SJSA1 (cell line): ENCODE data around the gene KRTAP10-3. TPM values are rescaled to one million over a fixed set of nuclear protein-coding genes. Genes with fewer than 3 reads are reported as not detected.

ENCODE experiments used
- DNase-seq, 2 experiments: peaks; one replicate each; pipeline ENCODE4 v3.0.0-alpha.2; 2015 to 2020; ENCODE audit warnings: low spot score in 2 of 2, low read depth in 1 of 2
- H3K27ac ChIP-seq: fragments of 250-450 bp; sonication (Bioruptor Pico); 2 replicates; pipeline ENCODE4 v1.5.1; 2020; ENCODE audit warnings: mild to moderate bottlenecking, moderate library complexity
- H3K27me3 ChIP-seq: fragments of 250-450 bp; sonication (Bioruptor Pico); replicated peaks from 2 replicates; pipeline ENCODE4 v1.5.1; 2020; ENCODE audit warnings: mild to moderate bottlenecking, moderate library complexity
- H3K36me3 ChIP-seq: fragments of 250-450 bp; sonication (Bioruptor Pico); 2 replicates; pipeline ENCODE4 v1.5.1; 2020; ENCODE audit warnings: mild to moderate bottlenecking
- H3K4me1 ChIP-seq: fragments of 250-450 bp; sonication (Bioruptor Pico); replicated peaks from 2 replicates; pipeline ENCODE4 v1.6.1; 2021; ENCODE audit warnings: mild to moderate bottlenecking
- H3K4me3 ChIP-seq: fragments of 250-450 bp; sonication (Bioruptor Pico); 2 replicates; pipeline ENCODE4 v1.5.1; 2020; ENCODE audit warnings: mild to moderate bottlenecking
- H3K9me3 ChIP-seq: fragments of 250-450 bp; sonication (Bioruptor Pico); replicated peaks from 2 replicates; pipeline ENCODE4 v1.5.1; 2020; ENCODE audit warnings: mild to moderate bottlenecking
- total RNA-seq: library from RNA; depleted of rRNA; stranded (reverse); fragments of >200 nt; shearing (Covaris generic); gene quantifications from 2 replicates; pipeline ENCODE4 v1.2.3, GENCODE V29; 2014; rRNA removed

The KRTAP10-3 gene
- total RNA-seq, 1 experiment from 2014 or later = not detected

GRCh38 chr21:44512496-44513388, 45.9 kb downstream of the KRTAP10-3 start:
- no peak for DNase-seq
- Histone ChIP-seq H3K36me3 (no peaks in the 10 kb centered on the region), H3K4me3 (no peak overlapping the region), H3K4me1 (no peaks in the 10 kb centered on the region), H3K9me3 (no peaks in the 10 kb centered on the region), H3K27me3 (no peaks in the 10 kb centered on the region; the same call in 1 of the 2 replicates), H3K27ac (no peak overlapping the region)

GRCh38 chr21:44511938-44512275, 46.7 kb downstream of the KRTAP10-3 start:
- Histone ChIP-seq H3K27me3 (no peaks in the 10 kb centered on the region; the same call in 1 of the 2 replicates), H3K27ac (no peak overlapping the region), H3K9me3 (no peaks in the 10 kb centered on the region), H3K4me3 (no peak overlapping the region), H3K36me3 (no peaks in the 10 kb centered on the region), H3K4me1 (no peaks in the 10 kb centered on the region)
- no peak for DNase-seq

GRCh38 chr21:44511219-44511937, 47.2 kb downstream of the KRTAP10-3 start:
- Histone ChIP-seq H3K27me3 (no peaks in the 10 kb centered on the region; the same call in 1 of the 2 replicates), H3K27ac (no peak overlapping the region), H3K4me1 (no peaks in the 10 kb centered on the region), H3K36me3 (no peaks in the 10 kb centered on the region), H3K9me3 (no peaks in the 10 kb centered on the region), H3K4me3 (no peak overlapping the region)
- no peak for DNase-seq

- Histone ChIP-seq H3K4me1 (no peaks in the 10 kb centered on the region), H3K27ac (no peak overlapping the region), H3K9me3 (no peaks in the 10 kb centered on the region), H3K27me3 (no peaks in the 10 kb centered on the region; the same call in 1 of the 2 replicates), H3K36me3 (no peaks in the 10 kb centered on the region), H3K4me3 (no peak overlapping the region)
- DNase-seq = peak in 1 of 2 experiments; percentile 23
Observed at GRCh38 chr21:44510508-44511218, 47.9 kb downstream of the KRTAP10-3 start.

- no peaks in the 10 kb centered on the region for H3K4me1 ChIP-seq
- H3K27me3 ChIP-seq = no peaks in the 10 kb centered on the region; the same call in 1 of the 2 replicates
- H3K27ac ChIP-seq = no peak overlapping the region
- H3K9me3 ChIP-seq = no peaks in the 10 kb centered on the region
- no peak overlapping the region for H3K4me3 ChIP-seq
- DNase-seq = no peak
- no peaks in the 10 kb centered on the region for H3K36me3 ChIP-seq
Observed at GRCh38 chr21:44510109-44510507, 48.5 kb downstream of the KRTAP10-3 start.

GRCh38 chr21:44509539-44509938, 49.1 kb downstream of the KRTAP10-3 start:
- no peaks in the 10 kb centered on the region for H3K9me3 ChIP-seq
- no peaks in the 10 kb centered on the region; the same call in 1 of the 2 replicates for H3K27me3 ChIP-seq
- no peak overlapping the region for H3K27ac ChIP-seq
- H3K36me3 ChIP-seq = no peaks in the 10 kb centered on the region
- no peak for DNase-seq
- no peak overlapping the region for H3K4me3 ChIP-seq
- no peaks in the 10 kb centered on the region for H3K4me1 ChIP-seq

GRCh38 chr21:44508711-44509445, 49.7 kb downstream of the KRTAP10-3 start:
- Histone ChIP-seq H3K27me3 (no peaks in the 10 kb centered on the region; the same call in 1 of the 2 replicates), H3K4me1 (no peaks in the 10 kb centered on the region), H3K36me3 (no peaks in the 10 kb centered on the region), H3K27ac (no peak overlapping the region), H3K9me3 (no peaks in the 10 kb centered on the region), H3K4me3 (no peak overlapping the region)
- DNase-seq = no peak

GRCh38 chr21:44508426-44508710, 50.2 kb downstream of the KRTAP10-3 start:
- H3K4me3 ChIP-seq = no peak overlapping the region
- no peaks in the 10 kb centered on the region for H3K9me3 ChIP-seq
- H3K36me3 ChIP-seq = no peaks in the 10 kb centered on the region
- no peak for DNase-seq
- no peaks in the 10 kb centered on the region for H3K4me1 ChIP-seq
- no peaks in the 10 kb centered on the region; the same call in 1 of the 2 replicates for H3K27me3 ChIP-seq
- H3K27ac ChIP-seq = no peak overlapping the region

Other genes starting within 250 kb of the KRTAP10-3 start
- gene CFAP410, start 219.4 kb downstream of the KRTAP10-3 start, total RNA-seq = 44.5 and 52.9 TPM in 2 replicates
- 14.8 and 16.1 TPM in 2 replicates for gene TRPM2, start 205.2 kb downstream of the KRTAP10-3 start, total RNA-seq
- gene LRRC3, start 103.3 kb downstream of the KRTAP10-3 start, total RNA-seq = 1.6 and 3.0 TPM in 2 replicates
- gene KRTAP10-1, start 18.6 kb downstream of the KRTAP10-3 start, total RNA-seq = not detected in 2 replicates
- not detected in 2 replicates for gene KRTAP10-2, start 7.3 kb downstream of the KRTAP10-3 start, total RNA-seq
- not detected in 2 replicates for gene KRTAP10-4, start 14.9 kb upstream of the KRTAP10-3 start, total RNA-seq
- not detected in 2 replicates for gene KRTAP10-5, start 21.8 kb upstream of the KRTAP10-3 start, total RNA-seq
- gene KRTAP10-6, start 33.7 kb upstream of the KRTAP10-3 start, total RNA-seq = not detected in 2 replicates
- gene KRTAP10-7, start 41.8 kb upstream of the KRTAP10-3 start, total RNA-seq = not detected in 2 replicates
- not detected in 2 replicates for gene KRTAP10-8, start 53.3 kb upstream of the KRTAP10-3 start, total RNA-seq
- not detected in 2 replicates for gene KRTAP10-9, start 68.3 kb upstream of the KRTAP10-3 start, total RNA-seq
- gene KRTAP10-10, start 78.6 kb upstream of the KRTAP10-3 start, total RNA-seq = not detected in 2 replicates
- gene KRTAP10-11, start 87.6 kb upstream of the KRTAP10-3 start, total RNA-seq = not detected in 2 replicates
- gene KRTAP12-4, start 95.9 kb upstream of the KRTAP10-3 start, total RNA-seq = not detected in 2 replicates
- not detected in 2 replicates for gene KRTAP12-3, start 99.1 kb upstream of the KRTAP10-3 start, total RNA-seq
- gene KRTAP12-2, start 108.1 kb upstream of the KRTAP10-3 start, total RNA-seq = not detected in 2 replicates
- gene KRTAP12-1, start 123.4 kb upstream of the KRTAP10-3 start, total RNA-seq = not detected in 2 replicates
- gene KRTAP10-12, start 138.4 kb upstream of the KRTAP10-3 start, total RNA-seq = not detected in 2 replicates
- gene TSPEAR, start 152.8 kb upstream of the KRTAP10-3 start, total RNA-seq = not detected in 2 replicates
- 74.7 and 110 TPM in 2 replicates for gene UBE2G2, start 243.0 kb upstream of the KRTAP10-3 start, total RNA-seq